AG04449 (cell line): ENCODE measurements around the gene TMEM260.
"Not testable (repeated sequence)": the region's sequence is repeated elsewhere in the genome, so short reads cannot be mapped to it uniquely, and the experiment has no call there.

ENCODE experiments used
- CTCF ChIA-PET: fragments of 350-600 bp; formaldehyde crosslinking; extraction: SDS; loops from one replicate; lab custom pipeline; 2021; ENCODE audit warnings: antibody characterized with exemption; lab: Yijun Ruan, JAX
- POLR2A ChIA-PET: fragments of 400-600, 350-600 bp; formaldehyde crosslinking; extraction: SDS; loops from one replicate; lab custom pipeline; 2020; ENCODE audit warnings: antibody characterized with exemption, inconsistent platforms; lab: Yijun Ruan, JAX
- DNase-seq: peaks from one replicate; pipeline ENCODE4 v3.0.0-alpha.2; 2010; ENCODE audit warnings: low read depth, low spot score
- H3K4me3 ChIP-seq: 2 replicates; pipeline ENCODE4 v1.5.1; 2011; ENCODE audit warnings: low read depth, mild to moderate bottlenecking, control low read depth, low read length
- TF ChIP-seq, protein P1 (sequence below): IDR thresholded peaks from one replicate; pipeline ENCODE4 v1.5.1; 2011; ENCODE audit warnings: mild to moderate bottlenecking, moderate library complexity, low read length, control low read depth, inconsistent platforms; ENCODE audit not compliant: insufficient read depth; ENCODE audit errors: missing control alignments

The TMEM260 gene

DNA sequence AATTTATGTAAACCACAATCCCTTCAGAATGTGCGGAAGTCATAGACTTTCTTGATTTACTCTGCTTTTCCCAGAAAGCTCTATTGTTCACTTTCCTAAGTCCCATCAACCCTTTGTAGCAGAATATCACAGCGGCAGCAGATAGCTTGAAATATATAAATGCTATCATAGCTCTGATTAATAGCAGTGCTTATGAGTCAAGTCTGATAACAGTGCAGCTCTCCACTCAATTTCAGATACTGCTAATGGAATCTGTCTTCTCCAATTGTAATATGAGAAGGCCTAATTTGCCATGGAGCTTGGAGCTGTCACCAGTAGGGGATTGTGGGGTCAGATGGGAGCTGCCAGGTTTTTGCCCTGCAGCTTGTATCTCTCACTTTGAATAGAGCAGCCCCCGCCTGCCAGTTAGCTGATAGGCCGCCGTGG is 10.9 kb downstream of the TMEM260 start:
- CTCF ChIA-PET, result interaction anchor here (1.2 to 4.2 kb wide), 3 partner anchors 11 to 99 kb away, joined by 3 to 35 read pairs (median 4); partner anchors contain the start of gene TMEM260
- no peak overlapping the region for H3K4me3 ChIP-seq
- TF ChIP-seq, protein P1, sequence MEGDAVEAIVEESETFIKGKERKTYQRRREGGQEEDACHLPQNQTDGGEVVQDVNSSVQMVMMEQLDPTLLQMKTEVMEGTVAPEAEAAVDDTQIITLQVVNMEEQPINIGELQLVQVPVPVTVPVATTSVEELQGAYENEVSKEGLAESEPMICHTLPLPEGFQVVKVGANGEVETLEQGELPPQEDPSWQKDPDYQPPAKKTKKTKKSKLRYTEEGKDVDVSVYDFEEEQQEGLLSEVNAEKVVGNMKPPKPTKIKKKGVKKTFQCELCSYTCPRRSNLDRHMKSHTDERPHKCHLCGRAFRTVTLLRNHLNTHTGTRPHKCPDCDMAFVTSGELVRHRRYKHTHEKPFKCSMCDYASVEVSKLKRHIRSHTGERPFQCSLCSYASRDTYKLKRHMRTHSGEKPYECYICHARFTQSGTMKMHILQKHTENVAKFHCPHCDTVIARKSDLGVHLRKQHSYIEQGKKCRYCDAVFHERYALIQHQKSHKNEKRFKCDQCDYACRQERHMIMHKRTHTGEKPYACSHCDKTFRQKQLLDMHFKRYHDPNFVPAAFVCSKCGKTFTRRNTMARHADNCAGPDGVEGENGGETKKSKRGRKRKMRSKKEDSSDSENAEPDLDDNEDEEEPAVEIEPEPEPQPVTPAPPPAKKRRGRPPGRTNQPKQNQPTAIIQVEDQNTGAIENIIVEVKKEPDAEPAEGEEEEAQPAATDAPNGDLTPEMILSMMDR, result no peak
- DNase-seq, result no peak
- POLR2A ChIA-PET, result no interaction called here

DNA sequence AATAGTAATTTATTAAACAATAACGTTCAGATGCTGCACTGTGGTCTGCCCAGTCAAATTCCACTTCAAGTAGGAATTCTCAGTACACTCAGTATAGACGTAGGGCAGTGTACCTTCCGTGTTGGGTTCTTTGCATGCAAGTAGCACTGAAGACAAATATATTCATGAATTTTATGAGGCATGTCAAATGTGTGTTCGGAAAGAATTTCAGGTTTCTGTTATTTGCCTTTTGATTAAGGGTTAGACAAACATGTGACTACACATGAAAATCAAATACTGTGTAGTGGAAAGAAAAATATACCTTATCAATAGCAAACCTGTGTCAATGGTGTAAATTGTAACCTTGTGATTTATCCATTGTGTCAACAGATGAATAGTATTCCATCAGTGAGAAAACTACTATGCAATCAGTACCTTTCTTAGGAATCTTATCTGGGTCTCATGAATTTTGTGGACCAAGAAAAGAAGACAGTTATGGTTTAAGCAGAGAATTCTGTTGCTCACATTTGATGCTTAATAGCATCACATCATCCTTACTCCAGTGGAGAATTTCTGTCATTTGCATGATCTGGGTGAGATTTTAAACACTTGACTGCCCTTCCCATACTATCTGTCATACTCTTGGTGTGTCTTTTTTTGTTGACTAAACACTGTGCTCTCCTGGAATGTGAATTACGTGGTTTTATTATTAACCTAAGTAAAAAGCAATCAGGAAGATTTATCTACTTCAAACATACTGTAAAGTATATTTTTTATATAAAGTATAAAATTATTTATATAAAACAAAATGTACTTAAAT is 13.3 kb downstream of the TMEM260 start:
- ChIA-PET CTCF (no interaction called here), POLR2A (no interaction called here)
- TF ChIP-seq, protein P1, result no peak
- no peak for DNase-seq
- H3K4me3 ChIP-seq, result no peak overlapping the region

DNA sequence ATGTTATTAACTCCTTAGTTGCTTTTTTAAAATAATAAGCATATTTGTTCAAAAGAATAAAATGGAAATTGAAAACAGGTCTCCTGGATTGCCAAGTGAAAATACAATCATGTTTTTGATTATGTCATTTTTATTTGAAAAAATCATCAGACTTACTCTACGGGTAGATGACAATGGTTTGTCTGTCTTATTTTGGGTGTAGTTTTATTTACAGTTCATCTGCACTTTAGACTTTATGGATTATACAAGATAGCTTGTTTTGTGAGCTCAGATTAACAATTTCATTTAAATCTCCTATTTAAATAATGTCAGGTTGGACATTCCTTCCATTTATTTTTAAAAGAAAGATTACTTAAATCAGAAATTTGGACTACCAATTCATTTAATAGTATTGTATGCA is 14.8 kb downstream of the TMEM260 start:
- CTCF ChIA-PET, result interaction anchor here (0.7 kb wide), 1 partner anchor 57 kb away, joined by 3 read pairs; no protein-coding TSS in a partner anchor
- TF ChIP-seq, protein P1, result no peak
- H3K4me3 ChIP-seq, result no peak overlapping the region
- POLR2A ChIA-PET, result no interaction called here
- no peak for DNase-seq

DNA sequence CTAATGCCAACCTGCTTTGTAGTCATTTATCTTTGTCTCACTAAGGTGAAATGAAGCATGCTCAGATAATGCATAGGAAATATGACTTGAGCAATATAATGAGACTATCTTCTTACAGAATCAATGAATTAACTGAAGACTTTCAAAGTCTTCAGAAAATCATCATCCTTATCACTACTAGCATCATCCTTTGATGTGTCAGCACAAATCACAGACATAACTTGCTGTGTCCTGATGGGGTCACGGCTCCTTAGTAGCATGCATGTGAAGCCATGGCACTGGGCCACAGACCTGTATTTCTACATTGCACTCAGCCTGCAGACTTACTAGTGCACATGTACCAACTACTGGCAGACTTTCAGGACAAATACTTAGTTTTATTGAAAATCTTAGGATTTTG is 18.9 kb downstream of the TMEM260 start:
- DNase-seq, result no peak
- CTCF ChIA-PET, result no interaction called here
- TF ChIP-seq, protein P1, result no peak
- no peak overlapping the region for H3K4me3 ChIP-seq
- POLR2A ChIA-PET, result no interaction called here

DNA sequence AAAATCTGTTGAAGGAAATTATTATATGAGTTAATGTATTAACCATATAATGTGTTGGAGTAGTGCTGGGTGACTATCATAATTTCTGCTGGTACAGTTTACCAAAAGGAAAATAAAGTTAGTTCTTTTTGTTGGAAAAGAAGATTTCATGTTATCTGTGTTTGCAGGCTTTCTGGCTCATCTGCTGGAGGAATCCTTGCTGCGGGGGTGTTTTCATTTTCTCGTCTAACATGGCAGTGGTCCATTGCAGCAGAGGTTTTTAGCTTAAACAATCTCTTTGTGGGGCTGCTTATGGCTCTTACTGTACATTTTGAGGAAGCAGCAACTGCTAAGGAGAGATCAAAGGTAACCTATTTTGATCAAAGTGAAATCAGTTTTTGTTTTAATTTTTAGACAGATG is 24.1 kb downstream of the TMEM260 start:
- DNase-seq, result no peak
- CTCF ChIA-PET, result no interaction called here
- POLR2A ChIA-PET, result no interaction called here

DNA sequence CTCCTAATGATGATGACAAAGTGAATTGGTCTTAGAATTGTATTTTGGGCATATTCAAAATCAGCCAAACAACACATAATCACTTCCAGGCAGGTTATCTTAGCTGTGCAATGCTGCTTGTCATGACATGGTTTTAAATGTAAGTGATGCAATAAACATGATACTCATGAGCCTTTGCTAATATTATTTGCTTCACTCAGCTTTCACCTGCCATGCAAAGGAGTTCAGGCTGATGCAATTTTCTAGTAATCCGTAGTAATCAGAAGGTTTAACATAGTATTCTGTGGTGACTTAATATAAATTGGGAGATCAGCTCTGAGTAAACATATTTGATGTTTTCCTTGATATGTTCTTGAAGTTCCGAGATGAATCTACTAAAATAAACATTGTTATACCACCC is 29.1 kb downstream of the TMEM260 start:
- ChIA-PET CTCF (no interaction called here), POLR2A (no interaction called here)
- TF ChIP-seq, protein P1, result no peak
- no peak overlapping the region for H3K4me3 ChIP-seq
- no peak for DNase-seq

More for the DNA sequence above, 24.1 kb downstream of the TMEM260 start:
- no peak overlapping the region for H3K4me3 ChIP-seq
- TF ChIP-seq, protein P1, result no peak

DNA sequence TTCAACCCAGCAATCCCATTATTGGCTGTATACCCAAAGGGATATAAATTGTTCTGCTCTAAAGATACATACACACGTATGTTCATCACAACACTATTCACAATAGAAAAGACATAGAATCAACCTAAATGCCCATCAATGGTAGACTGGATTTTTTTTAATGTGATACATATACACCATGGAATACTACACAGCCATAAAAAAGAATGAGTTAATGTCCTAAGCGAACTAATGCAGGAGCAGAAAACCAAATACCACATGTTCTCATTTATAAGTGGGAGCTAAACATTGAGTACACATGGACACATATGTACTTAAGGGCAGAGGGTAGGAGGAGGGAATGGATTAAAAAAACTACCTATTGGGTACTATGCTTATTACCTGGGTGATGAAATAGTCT is 32.1 kb downstream of the TMEM260 start:
- POLR2A ChIA-PET, H3K4me3 ChIP-seq, CTCF ChIA-PET, DNase-seq: not testable (repeated sequence)
